Body of pancreas (tissue), 4 donors: Measurements from ENCODE around the gene LMX1B.

Source experiments
- POLR2A ChIP-seq, 3 donors: fragments of 450-650 bp; IDR thresholded peaks; one replicate each; pipeline ENCODE4 v1.6.1; 2016; ENCODE audit warnings: antibody characterized with exemption in 3 of 3, mild to moderate bottlenecking in 2 of 3
- TF ChIP-seq, protein P1 (sequence below), 7 experiments: fragments of 450-650 bp in 4 of 7; fragments of 200-600 bp in 3 of 7; sonication (generic) in 3 of 7; IDR thresholded peaks; one replicate each; pipeline ENCODE4 v1.5.1; 2016 to 2019; ENCODE audit warnings: antibody characterized with exemption in 7 of 7

GRCh38 chr9:126624479-126624826, 10.7 kb downstream of the LMX1B start:
- TF ChIP-seq, protein P1, sequence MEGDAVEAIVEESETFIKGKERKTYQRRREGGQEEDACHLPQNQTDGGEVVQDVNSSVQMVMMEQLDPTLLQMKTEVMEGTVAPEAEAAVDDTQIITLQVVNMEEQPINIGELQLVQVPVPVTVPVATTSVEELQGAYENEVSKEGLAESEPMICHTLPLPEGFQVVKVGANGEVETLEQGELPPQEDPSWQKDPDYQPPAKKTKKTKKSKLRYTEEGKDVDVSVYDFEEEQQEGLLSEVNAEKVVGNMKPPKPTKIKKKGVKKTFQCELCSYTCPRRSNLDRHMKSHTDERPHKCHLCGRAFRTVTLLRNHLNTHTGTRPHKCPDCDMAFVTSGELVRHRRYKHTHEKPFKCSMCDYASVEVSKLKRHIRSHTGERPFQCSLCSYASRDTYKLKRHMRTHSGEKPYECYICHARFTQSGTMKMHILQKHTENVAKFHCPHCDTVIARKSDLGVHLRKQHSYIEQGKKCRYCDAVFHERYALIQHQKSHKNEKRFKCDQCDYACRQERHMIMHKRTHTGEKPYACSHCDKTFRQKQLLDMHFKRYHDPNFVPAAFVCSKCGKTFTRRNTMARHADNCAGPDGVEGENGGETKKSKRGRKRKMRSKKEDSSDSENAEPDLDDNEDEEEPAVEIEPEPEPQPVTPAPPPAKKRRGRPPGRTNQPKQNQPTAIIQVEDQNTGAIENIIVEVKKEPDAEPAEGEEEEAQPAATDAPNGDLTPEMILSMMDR (IDR thresholded peaks at IDR 0.05), result no peak
- no peak for TF ChIP-seq POLR2A (IDR thresholded peaks at IDR 0.05)
